HFF-Myc (cell line): Measurements from ENCODE around the gene URB1.

Experiments used
- DNase-seq: peaks from one replicate; pipeline ENCODE4 v3.0.0-alpha.2; 2011; ENCODE audit warnings: low read depth; ENCODE audit errors: extremely low read depth
- H3K4me3 ChIP-seq: replicated peaks from 2 replicates; pipeline ENCODE4 v1.5.1; 2011; ENCODE audit warnings: low read depth, mild to moderate bottlenecking, control low read depth, low read length
- CTCF ChIP-seq: IDR thresholded peaks from 2 replicates; pipeline ENCODE4 v1.5.1; 2012; ENCODE audit warnings: mild to moderate bottlenecking, low read depth, low read length, control low read depth; ENCODE audit errors: missing control alignments

URB1 gene

GRCh38 chr21:32415451-32416398, 22.9 kb upstream of the URB1 start:
- no peak for TF ChIP-seq CTCF
- no peak for DNase-seq
- H3K4me3 ChIP-seq: no peak overlapping the region

- no peak overlapping the region for H3K4me3 ChIP-seq
- DNase-seq: no peak
- TF ChIP-seq CTCF: peak; percentile 46
Measured at GRCh38 chr21:32414579-32415358, 22.0 kb upstream of the URB1 start.

GRCh38 chr21:32413697-32414578, 21.1 kb upstream of the URB1 start:
- DNase-seq: no peak
- peak overlapping the region; percentile 62 for H3K4me3 ChIP-seq
- TF ChIP-seq CTCF: no peak

GRCh38 chr21:32413015-32413504, 20.2 kb upstream of the URB1 start:
- H3K4me3 ChIP-seq: peak overlapping the region; percentile 62
- no peak for DNase-seq
- no peak for TF ChIP-seq CTCF

GRCh38 chr21:32412162-32413014, 19.6 kb upstream of the URB1 start, which contains the start of gene EVA1C:
Gene EVA1C (plus strand): TSS chr21:32412706. CDS start chr21:32412854, 148 bp downstream.
- H3K4me3 ChIP-seq: peak within 1 kb of the TSS; percentile 62
- no peak for TF ChIP-seq CTCF
- DNase-seq: no peak
